Transverse colon (tissue), 4 donors: ENCODE results near the gene MBNL1.

Experiments
- POLR2AphosphoS5 ChIP-seq, 3 donors: sonication (generic); formaldehyde crosslinking; IDR thresholded peaks; one replicate each; pipeline ENCODE4 v1.6.1; 2016; ENCODE audit warnings: antibody characterized with exemption in 3 of 3
- TF ChIP-seq, protein P1 (sequence below), 5 experiments: fragments of 200-600 bp in 3 of 5; fragments of 450-650 bp in 2 of 5; sonication (generic) in 3 of 5; IDR thresholded peaks; 1 replicate in 2 of 5; 2 replicates in 3 of 5; pipeline ENCODE4 v1.5.1; 2016 to 2017; ENCODE audit warnings: antibody characterized with exemption in 5 of 5, inconsistent platforms in 3 of 5, mild to moderate bottlenecking in 2 of 5, moderate library complexity in 1 of 5

DNA sequence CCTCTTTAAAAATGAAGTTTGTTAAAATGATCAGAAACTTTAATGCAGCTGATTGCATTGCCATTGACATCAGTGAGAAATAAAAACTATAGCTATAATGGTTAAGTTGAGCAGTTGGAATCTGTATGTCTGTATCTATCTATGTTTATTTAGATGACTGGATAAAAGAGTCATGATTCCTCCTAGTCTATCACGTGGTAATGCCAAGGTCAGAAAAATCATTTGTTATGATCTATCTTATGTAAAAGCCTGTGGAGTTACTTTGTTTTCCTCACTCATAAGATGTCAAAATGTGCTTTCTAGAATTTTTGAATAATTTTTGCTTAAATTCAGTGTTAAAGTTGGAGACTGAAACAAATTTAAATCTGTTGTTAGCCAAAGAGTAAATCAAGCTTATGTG lies 63.3 kb downstream of the MBNL1 start:
- TF ChIP-seq, protein P1, sequence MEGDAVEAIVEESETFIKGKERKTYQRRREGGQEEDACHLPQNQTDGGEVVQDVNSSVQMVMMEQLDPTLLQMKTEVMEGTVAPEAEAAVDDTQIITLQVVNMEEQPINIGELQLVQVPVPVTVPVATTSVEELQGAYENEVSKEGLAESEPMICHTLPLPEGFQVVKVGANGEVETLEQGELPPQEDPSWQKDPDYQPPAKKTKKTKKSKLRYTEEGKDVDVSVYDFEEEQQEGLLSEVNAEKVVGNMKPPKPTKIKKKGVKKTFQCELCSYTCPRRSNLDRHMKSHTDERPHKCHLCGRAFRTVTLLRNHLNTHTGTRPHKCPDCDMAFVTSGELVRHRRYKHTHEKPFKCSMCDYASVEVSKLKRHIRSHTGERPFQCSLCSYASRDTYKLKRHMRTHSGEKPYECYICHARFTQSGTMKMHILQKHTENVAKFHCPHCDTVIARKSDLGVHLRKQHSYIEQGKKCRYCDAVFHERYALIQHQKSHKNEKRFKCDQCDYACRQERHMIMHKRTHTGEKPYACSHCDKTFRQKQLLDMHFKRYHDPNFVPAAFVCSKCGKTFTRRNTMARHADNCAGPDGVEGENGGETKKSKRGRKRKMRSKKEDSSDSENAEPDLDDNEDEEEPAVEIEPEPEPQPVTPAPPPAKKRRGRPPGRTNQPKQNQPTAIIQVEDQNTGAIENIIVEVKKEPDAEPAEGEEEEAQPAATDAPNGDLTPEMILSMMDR (IDR thresholded peaks at IDR 0.05): no peak
- TF ChIP-seq POLR2AphosphoS5 (IDR thresholded peaks at IDR 0.05): no peak
